Measurements from ENCODE around the gene PTCD3.
A peak's percentile ranks its signal among the peaks of the same experiment; 100 is the strongest.

PTCD3 gene

GRCh38 chr2:86105969-86106945 is at the start of gene PTCD3:
TSS of gene PTCD3 (plus strand) at chr2:86106235. CDS start at chr2:86106248, 13 bp downstream.
- Histone ChIP-seq H3K27me3 (ENCODE audit: insufficient read depth, low read depth) (no peaks in the 10 kb centered on the region), H3K4me1 (ENCODE audit: low read depth, poor library complexity, severe bottlenecking) (peaks cover 34% of the 10 kb centered on the region), H3K79me2 (ENCODE audit: insufficient read depth, low read depth) (peaks cover 88% of the 10 kb centered on the region), H3K9ac (peak within 1 kb of the TSS; percentile 78), H3K4me3 (IDR thresholded peaks at IDR 0.05; ENCODE audit: insufficient read depth, low read depth, low read length) (peak within 1 kb of the TSS; percentile 80), H3K36me3 (ENCODE audit: insufficient read depth) (peaks cover 27% of the 10 kb centered on the region; the same call in 1 of the 2 replicates), H4K20me1 (ENCODE audit: insufficient read depth) (no peaks in the 10 kb centered on the region), H3K27ac (peak within 1 kb of the TSS; percentile 51), H3K4me2 (peak within 1 kb of the TSS; percentile 92), H2AFZ (ENCODE audit: low read depth) (peak within 1 kb of the TSS; percentile 40)
- TF ChIP-seq, protein P1, sequence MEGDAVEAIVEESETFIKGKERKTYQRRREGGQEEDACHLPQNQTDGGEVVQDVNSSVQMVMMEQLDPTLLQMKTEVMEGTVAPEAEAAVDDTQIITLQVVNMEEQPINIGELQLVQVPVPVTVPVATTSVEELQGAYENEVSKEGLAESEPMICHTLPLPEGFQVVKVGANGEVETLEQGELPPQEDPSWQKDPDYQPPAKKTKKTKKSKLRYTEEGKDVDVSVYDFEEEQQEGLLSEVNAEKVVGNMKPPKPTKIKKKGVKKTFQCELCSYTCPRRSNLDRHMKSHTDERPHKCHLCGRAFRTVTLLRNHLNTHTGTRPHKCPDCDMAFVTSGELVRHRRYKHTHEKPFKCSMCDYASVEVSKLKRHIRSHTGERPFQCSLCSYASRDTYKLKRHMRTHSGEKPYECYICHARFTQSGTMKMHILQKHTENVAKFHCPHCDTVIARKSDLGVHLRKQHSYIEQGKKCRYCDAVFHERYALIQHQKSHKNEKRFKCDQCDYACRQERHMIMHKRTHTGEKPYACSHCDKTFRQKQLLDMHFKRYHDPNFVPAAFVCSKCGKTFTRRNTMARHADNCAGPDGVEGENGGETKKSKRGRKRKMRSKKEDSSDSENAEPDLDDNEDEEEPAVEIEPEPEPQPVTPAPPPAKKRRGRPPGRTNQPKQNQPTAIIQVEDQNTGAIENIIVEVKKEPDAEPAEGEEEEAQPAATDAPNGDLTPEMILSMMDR (conservative IDR thresholded peaks at IDR 0.05; ENCODE audit: low read depth, low read length), result no peak

DNA sequence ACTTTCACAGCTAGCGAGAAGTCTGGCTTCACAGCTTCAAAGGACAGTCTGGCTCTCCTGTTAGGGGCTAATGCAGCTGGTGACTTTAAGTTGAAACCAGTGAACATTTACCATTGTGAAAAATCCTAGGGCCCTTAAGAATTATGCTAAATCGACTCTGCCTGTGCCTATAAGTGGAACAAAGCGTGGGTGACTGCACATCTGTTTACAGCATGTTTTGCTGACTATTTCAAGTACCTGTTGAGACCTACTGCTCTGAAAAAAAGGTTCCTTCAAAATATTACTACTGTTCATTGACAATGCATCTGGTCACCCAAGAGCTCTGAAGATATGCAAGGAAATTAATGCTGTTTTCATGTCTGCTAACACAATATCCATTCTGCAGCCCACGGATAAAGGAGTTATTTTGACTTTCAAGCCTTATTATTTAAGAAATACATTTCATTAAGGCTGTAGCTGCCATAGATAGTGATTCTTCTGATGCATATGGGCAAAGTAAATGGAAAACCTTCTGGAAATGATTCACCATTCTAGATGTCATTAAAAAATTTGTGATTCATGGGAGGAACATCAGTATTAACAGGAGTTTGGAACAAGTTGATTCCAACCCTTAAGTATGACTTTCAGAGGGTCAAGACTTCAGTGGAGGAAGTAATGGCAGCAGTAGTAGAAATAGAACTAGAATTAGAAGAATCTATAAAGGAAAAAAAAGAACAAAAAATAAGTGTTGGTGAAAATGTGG is 49.3 kb upstream of the PTCD3 start:
- H3K9ac ChIP-seq, result no peak overlapping the region
- no peaks in the 10 kb centered on the region for H3K27me3 ChIP-seq (ENCODE audit: insufficient read depth, low read depth)
- H3K79me2 ChIP-seq (ENCODE audit: insufficient read depth, low read depth), result no peaks in the 10 kb centered on the region
- peaks cover 4% of the 10 kb centered on the region for H3K4me1 ChIP-seq (ENCODE audit: low read depth, poor library complexity, severe bottlenecking)
- no peak overlapping the region for H2AFZ ChIP-seq (ENCODE audit: low read depth)
- TF ChIP-seq, protein P1 (conservative IDR thresholded peaks at IDR 0.05; ENCODE audit: low read depth, low read length), result no peak
- no peak overlapping the region for H3K4me3 ChIP-seq (IDR thresholded peaks at IDR 0.05; ENCODE audit: insufficient read depth, low read depth, low read length)
- no peak overlapping the region for H3K4me2 ChIP-seq
- H3K36me3 ChIP-seq (ENCODE audit: insufficient read depth), result peaks cover 7% of the 10 kb centered on the region; the same call in 1 of the 2 replicates
- H3K27ac ChIP-seq, result no peak overlapping the region
- H4K20me1 ChIP-seq (ENCODE audit: insufficient read depth), result no peaks in the 10 kb centered on the region

- Histone ChIP-seq H3K36me3 (ENCODE audit: insufficient read depth) (no peaks in the 10 kb centered on the region; the same call in 1 of the 2 replicates), H2AFZ (ENCODE audit: low read depth) (no peak overlapping the region), H3K79me2 (ENCODE audit: insufficient read depth, low read depth) (no peaks in the 10 kb centered on the region), H4K20me1 (ENCODE audit: insufficient read depth) (no peaks in the 10 kb centered on the region), H3K9ac (no peak overlapping the region), H3K4me3 (IDR thresholded peaks at IDR 0.05; ENCODE audit: insufficient read depth, low read depth, low read length) (no peak overlapping the region), H3K4me2 (no peak overlapping the region), H3K27ac (no peak overlapping the region), H3K4me1 (ENCODE audit: low read depth, poor library complexity, severe bottlenecking) (peaks cover 49% of the 10 kb centered on the region), H3K27me3 (ENCODE audit: insufficient read depth, low read depth) (no peaks in the 10 kb centered on the region)
- TF ChIP-seq, protein P1 (conservative IDR thresholded peaks at IDR 0.05; ENCODE audit: low read depth, low read length), result no peak
Measured at GRCh38 chr2:86062043-86062442, 44.0 kb upstream of the PTCD3 start.

DNA sequence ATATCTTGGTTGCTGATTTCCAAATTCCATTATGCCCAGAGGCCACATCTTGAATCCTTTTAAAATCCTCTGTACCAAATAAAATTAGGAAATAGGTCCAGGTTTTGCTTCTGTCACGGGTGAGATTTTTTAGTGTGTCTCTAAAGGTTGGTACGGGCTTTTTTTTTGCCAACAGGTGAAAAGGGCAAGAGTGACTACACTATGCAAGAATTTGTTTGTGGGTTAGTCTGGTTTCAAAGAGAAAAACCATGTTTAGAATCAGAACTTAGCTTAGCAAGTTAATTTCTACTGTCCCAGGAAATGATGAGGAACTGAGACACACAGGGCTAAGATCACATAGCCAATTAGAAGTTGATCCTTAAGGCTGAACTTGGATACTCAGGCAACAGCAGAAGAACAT is 42.0 kb upstream of the PTCD3 start:
- Histone ChIP-seq H3K79me2 (ENCODE audit: insufficient read depth, low read depth) (no peaks in the 10 kb centered on the region), H4K20me1 (ENCODE audit: insufficient read depth) (no peaks in the 10 kb centered on the region), H3K27me3 (ENCODE audit: insufficient read depth, low read depth) (no peaks in the 10 kb centered on the region), H3K9ac (no peak overlapping the region), H3K27ac (peak overlapping the region; percentile 49), H3K4me3 (IDR thresholded peaks at IDR 0.05; ENCODE audit: insufficient read depth, low read depth, low read length) (no peak overlapping the region), H3K36me3 (ENCODE audit: insufficient read depth) (no peaks in the 10 kb centered on the region; the same call in 1 of the 2 replicates), H3K4me2 (peak overlapping the region; percentile 56), H2AFZ (ENCODE audit: low read depth) (no peak overlapping the region), H3K4me1 (ENCODE audit: low read depth, poor library complexity, severe bottlenecking) (peaks cover 66% of the 10 kb centered on the region)
- TF ChIP-seq, protein P1 (conservative IDR thresholded peaks at IDR 0.05; ENCODE audit: low read depth, low read length), result no peak

All from KMS-11 (cell line).